SHP77 treated with DMSO at 0.1 percent for 48 hours (cell line): ENCODE data around the gene RUBCNL.
"Not testable (repeated sequence)": the region's sequence is repeated elsewhere in the genome, so short reads cannot be mapped to it uniquely, and the experiment has no call there.

ENCODE experiments used
- DNase-seq: peaks from one replicate; lab custom pipeline; 2025; lab: John Stamatoyannopoulos, UW

Gene RUBCNL, protein sequence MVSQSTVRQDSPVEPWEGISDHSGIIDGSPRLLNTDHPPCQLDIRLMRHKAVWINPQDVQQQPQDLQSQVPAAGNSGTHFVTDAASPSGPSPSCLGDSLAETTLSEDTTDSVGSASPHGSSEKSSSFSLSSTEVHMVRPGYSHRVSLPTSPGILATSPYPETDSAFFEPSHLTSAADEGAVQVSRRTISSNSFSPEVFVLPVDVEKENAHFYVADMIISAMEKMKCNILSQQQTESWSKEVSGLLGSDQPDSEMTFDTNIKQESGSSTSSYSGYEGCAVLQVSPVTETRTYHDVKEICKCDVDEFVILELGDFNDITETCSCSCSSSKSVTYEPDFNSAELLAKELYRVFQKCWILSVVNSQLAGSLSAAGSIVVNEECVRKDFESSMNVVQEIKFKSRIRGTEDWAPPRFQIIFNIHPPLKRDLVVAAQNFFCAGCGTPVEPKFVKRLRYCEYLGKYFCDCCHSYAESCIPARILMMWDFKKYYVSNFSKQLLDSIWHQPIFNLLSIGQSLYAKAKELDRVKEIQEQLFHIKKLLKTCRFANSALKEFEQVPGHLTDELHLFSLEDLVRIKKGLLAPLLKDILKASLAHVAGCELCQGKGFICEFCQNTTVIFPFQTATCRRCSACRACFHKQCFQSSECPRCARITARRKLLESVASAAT

DNA sequence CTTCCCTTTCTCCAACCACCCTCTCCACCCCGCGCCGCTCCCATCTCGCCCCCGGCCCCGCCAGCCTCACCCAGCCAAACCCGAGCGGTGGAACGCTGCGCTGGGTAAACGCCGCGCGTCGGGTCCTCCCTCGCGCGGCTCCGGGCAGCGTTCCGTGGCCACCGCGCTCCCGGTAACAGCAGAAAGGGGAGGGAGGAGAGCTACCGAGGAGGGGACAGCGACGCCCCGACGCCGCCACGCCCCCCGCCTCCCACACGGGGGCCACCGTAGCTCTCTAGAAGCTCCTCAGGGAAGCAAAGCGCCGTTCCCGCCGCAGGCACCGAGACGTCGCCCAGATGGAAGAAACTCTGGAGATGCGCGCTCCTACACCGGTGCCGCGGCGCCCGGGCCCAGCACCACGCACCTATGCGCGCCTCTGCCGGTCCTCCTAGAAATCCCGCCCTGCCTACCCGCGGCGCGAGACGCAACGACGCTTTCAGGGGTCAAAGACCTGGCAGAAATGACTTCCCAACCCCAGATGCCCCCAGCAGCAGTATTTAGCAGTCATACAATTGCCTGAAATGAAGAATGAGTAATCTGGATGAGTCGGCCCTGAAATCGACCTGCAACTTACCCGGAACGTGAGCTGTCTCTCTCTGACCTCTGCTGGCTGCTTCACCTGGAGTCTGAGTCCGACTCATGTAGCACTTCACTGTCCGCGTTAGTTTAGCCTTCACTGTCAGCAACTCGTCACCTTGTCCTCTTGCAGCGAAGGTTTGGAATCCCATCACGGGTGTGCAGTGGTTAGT, at the start of gene RUBCNL:
TSS of gene RUBCNL (minus strand) at position 189 of the 788 bp plus-strand sequence. CDS start 14,777 bp downstream, outside the sequence.
- DNase-seq = no peak

DNA sequence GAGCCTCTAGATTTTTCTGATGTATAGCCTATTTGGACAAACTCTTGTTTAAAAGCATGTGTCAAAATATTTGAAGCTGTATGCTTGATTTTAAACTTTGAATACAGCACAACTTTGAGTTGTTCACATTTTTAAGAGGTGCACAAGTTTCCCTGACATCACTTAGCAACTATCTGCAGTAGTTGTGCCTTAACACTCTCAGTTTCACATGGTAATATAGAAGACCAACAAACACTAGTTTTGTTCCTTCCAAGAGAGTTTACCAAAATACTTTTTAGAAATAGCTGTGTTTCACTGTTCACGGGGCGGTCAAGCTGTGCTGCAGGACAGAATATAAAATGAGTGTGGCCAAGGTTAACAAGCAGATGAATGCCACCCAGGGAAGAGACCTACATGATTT, 42.5 kb upstream of the RUBCNL start:
- not testable (repeated sequence) for DNase-seq

DNA sequence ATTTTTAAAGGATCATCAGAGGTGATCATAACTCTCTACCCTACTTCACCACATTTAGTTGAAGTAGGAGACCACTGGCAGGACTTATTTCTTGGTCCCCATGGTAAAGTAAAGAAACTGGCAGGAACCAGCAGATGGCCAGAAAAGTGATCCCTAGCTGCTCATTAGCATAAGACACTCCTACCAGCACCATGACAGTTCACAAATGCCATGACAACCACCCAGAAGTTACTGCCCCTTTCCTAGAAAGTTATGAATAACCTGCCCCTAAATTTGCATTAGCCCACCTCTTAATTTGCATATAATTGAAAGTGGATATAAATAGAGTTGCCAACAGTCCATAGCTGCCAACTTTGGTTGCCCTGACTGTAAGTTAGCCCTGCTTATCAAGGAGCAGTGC, 18.4 kb upstream of the RUBCNL start:
- DNase-seq = no peak

DNA sequence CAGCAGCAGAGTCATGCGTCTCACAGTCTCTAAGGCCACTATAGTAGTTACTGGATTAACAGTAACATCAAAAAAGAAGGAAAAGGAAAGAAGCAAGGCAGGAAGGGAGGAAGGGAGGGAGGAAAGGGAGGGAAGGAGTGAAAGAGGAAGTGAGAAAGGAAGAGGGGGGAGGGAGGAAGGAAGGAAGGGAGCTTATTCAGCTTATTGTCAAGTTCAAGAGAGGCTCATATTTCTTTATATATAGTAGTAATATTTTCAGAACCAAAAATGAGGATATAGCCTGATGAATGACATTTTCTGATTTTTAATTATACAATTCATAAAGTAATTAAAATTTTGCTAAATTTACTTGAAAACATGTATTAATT, 17.7 kb upstream of the RUBCNL start:
- DNase-seq = no peak

DNA sequence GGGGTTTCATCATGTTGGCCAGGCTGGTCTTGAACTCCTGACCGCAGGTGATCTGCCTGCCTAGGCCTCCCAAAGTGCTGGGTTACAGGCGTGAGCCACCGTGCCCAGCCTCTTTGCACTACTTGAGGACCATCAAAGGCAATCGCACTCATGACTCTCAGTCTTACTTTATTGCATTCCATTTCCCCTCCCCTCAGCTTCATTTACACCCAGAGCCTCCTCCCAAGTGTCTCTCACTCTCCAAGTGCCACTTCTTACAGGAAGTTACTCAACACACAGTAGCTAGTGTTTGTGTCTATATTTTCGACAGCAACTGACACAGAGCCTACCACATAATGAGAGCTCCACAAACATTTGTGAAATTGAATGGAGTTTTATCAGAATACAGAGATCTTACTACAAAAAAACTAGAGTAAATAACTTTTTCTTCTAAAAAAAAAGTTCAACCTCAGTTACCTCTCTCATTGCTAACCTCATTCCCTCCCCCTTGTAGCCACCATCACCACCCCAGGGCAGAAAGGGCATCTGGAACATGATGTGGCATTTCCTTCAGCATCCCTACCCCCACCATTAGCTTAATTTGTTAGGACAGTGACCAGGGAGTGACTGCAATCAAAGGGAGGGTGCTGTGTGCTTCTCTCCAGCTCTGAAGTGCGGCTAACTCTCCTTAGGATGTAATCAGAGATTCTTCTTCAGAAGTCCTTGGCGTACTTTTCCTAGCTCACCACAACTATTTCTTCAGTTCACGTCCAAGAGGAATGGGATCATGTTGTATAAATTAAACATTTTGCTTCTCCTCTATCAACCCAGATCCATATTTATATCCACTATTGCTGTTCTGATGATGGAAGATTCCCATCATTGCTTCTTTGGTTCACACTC, 17.0 kb upstream of the RUBCNL start:
- no peak for DNase-seq

DNA sequence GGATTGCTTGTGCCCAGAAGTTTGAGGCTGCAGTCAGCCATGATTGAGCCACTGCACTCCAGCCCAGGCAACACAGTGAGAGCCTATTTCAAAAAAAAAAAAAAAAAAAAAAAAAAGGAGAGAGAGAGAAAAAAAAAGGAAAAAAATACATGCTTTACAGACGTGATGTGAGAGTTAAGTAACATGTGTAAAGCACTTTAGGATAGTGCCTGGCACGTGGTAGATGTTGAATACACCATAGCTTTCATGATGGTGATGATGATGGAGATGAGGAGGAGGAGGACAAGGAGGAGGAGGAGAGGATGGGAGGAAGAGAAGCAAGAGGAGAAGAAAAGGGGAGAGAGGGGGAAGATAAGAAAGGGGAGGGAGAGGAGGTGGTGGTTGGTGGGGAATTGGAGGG, 15.1 kb upstream of the RUBCNL start:
- DNase-seq = no peak

DNA sequence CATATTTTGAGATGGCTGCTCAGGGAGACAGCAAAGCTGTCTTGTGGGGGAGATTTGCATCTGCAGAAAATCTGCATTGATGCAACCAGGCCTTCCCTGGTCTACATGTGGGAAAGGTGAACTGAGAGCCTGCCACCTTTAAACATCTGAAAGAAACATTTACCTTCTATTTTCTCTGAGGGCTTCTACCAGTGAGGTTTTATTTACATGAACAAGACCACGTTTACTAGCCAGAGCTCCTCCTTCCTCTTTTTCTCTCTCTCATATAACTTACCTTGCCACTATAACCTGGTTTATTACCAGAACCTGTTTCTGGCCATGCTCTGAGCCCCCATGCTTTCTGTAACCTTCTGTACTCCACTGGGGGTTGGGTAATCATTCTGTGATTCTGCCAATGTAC, 14.4 kb upstream of the RUBCNL start:
- no peak for DNase-seq

DNA sequence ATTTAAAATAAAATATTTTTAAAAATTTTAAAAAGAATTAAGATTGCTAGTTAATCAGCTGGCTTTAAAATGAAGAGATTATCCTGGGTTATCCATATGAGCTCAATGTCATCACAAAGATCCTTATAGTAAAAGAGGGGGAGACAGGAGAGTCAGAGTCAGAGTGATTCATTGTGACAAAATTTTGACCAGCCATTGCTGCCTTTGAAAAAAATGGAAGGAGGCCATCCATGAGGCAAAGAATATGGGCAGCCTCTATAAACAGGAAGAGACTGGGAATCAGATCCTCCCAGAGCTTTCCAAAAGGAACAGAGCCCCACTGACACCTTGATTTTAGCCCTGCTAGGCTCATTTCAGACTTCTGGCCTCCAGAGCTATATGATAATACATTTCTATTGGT, 9.3 kb upstream of the RUBCNL start:
- DNase-seq = no peak

DNA sequence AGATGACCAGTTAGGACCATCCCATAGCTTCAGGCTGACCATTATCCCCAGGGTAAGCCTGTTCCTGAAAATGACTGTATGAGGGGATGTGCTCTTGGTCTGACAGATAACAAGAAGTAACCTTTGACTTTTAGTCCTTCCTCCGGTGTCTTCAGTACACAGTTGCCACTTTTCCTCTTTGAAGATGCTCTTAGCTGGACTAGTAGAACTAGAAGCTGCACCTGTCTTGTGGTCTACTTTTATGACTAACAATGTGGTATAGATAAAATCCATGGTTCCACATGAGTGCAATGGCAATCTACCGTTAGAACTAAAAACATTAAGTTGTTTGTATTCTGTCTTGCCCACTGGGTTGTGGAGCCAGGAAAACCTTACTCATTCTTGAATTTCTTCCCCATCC, 5.9 kb upstream of the RUBCNL start:
- DNase-seq = no peak

DNA sequence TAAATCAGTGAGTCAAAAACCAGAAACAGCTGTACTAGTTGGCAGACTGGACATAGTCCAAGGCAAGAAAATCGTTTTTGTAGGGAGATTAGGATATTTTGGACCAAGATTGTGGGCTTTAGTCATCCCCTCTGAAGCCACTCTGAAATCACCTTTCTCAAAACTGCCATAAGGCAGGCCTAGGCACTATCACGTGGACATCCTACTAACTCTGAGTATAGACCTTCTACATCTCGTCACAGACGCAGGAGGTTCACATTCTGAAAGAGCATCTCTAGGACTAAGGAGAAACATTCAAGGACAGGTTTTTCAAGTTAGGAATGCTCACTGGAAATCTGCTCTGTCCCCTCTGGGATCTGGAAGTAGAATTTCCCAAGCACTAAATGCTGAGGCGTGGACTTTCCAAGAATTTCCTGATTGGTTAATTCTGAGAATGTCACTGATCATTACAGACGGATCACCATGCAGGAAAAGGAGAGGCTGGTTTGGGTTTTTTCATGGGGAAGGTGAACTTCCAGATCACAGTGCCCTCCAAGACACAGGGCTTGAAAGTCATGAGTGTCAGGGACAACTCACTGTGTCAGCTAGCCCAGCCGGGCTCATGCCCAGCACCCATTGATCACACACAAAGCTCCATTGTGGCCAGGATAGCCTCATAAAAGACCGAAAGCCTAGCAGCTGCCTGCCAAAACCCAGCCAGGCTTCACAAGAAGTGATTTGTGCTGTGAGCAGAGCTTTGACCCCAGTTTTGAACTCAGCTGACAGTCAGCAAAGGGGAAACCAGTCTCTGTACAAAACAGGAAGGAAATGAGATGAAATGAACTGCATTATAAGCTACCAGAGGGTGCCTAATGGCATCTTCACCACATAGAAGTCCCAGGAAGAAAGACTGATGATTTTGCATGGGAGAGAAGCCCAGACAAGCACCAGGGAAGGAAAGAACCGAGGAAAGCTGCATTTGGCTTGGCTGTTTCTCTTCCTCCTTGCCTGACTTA, 2.7 kb upstream of the RUBCNL start:
- no peak for DNase-seq

DNA sequence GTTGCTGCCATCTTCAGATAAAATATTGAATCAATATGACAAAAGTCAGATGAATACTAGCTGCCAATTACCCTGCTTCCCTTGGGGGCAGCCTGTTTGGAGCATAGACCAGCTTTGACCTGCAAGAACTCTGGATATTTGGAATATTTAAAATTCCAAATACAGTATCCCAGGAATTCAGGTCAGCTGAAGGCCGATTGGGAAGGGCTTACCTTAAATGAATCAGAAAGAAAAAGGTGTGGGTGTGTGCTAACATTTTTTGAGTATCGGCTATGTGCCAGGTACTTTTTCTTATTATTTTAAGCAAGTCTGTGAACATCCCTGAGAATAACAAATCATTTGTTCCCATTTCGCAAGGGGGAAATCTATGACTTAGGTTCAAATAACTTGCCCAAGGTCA, 1.8 kb upstream of the RUBCNL start:
- DNase-seq = no peak

DNA sequence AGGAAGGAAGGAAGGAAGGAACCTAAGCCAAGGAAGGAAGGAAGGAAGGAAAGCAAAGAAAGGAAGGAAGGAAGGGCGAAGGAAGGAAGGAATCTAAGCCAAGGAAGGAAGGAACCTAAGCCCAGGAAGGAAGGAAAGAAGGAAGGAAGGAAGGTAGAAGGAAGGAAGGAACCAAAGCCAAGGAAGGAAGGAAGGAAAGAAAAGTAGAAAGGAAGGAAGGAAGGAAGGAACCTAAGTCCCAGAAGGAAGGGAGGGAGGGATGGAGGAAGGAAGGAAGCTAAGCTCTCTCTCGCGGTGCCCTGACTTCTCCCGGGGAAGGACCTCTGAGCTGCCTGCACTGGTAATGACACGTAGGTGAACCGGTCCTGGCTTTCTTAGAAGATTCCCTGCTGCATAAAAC, 1.3 kb upstream of the RUBCNL start:
- no peak for DNase-seq

DNA sequence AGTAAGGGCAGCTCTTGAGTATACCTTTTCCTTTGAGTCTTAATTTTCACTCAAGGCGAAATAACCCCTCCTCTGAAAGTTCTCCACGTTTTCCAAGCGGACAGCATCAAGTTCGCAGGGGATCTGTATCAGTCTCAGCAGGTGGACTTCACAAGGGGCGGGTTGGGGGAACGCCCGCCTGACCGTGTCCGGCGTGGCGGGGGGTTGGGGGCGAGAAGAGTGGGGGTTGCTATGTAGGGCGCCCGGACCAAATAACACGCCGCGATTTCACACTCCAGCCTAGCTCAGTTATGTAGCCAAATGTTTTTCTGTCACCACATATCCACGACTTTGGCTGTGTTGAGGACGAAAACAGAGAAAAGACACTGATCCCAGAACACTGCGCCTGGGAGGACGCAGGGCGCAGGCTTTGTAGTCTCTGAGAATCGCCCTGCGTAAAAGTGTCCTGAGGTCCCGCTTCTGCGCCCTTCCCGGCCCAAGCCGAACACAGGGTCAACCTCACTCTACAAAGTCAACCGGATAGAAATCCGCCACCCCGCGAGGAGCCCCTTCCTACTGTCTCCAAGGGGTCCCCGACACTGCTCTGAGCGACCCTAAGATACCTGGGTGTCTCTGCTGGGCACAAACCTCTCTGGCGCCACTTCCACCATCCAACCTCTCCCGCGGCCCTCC, 524 bp downstream of the RUBCNL start:
- DNase-seq = no peak

DNA sequence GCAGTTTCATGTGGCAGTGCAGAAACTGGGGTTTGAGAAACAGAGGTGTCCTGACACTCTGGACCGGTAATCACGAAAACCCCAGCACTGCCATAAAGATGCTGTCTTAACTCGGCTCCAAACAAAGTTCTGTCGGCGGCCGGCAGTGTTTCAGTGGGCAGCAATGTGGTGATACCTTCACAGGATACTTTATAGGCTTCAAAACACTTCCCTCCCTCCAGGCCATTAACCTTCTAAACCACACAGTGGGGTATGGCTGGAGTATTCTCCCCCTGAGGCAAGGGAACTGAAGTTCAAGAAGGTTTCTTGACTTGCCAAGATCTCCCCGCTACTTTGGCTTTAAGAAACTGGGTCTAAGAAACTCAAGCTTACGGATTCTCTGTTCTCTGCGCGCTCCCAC, 1.1 kb downstream of the RUBCNL start:
- DNase-seq = no peak

DNA sequence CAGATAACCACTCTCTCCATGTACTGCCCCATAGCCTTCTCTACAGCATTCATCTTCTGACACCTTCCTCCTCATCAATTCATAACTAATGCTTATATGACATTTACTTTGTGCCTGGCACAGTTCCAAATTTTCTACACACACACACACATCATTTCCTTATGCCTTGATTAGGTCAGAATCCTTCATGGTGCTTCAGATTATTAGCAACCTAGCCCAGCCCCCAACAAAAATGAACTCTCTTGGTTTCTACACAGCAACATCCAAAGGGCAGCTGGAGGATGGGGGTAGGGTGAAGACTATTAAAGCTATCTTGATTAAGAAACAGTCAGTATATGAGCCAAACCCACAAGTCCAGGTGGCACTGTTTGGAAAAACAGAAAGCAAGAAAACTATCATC, 3.7 kb downstream of the RUBCNL start:
- no peak for DNase-seq

DNA sequence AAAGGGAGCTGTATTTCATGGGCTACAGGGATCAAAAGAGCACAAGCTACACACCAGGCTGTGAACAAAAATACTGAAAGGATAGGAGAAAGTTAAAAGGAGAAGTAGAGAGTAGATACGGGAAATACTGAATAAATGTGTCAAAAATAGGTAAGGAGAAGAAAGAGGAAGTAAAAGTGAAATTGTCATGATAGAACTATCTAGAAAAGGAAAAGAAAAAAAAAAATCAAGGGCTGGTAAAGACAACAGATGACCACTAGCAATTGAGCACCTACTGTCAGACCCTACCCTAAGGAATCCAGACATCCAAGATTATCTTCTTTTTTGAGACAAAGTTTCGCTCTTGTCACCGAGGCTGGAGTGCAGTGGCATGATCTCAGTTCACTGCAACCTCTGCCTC, 4.8 kb downstream of the RUBCNL start:
- no peak for DNase-seq

DNA sequence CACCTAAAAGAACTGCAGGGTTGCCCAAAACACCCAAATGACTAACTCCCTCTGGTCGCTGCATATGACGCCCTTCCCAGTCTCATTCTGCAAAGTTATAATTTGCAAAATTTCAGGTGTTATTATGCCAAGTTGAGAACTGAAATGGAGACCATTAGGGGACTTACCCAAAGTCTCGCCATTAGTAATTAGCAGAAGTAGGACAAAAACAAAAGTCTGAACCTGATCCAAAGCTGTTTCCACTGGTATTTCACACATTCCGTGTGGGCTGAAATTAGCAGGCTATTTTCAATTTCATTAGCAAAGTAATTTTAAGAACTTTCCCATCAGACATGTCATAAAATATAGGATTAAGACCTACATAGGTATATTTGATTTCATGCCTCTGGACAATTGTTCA, 6.8 kb downstream of the RUBCNL start:
- no peak for DNase-seq

DNA sequence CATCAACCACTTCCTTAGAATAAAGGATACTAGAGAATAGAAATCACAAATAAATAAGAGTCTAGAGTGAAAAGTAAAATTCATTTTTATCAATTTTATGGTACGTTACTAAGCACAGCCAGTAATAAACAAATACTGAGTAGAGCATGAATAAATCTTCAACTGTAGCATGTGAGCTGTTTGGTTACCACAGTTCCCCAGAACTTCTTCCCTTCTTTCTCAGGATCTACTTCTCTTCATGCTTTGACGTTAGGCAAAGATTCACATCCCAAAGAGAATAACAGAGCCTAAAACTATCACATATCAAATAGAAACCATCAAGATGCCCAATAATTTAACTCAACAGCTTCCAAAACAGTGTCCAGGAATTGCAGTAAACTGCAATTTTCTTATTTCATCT, 7.4 kb downstream of the RUBCNL start:
- DNase-seq = no peak

DNA sequence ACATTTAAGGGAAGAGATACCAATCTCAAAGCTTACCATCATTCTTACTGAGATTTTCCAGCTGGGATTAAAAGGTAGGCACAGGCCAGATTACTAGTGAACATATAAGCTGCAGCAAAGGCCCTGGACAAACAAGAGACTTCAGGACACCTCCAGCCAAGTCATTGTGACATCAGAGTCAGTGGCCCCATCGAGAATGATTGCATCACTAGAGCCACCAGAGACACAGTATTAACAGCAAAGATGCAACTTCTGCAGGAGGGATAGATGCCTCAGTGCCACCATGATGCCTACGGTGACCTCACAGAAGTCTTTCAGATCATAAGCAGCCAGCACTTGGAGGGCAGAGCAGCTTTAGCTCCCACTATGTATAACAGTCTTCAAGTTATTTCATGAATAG, 8.6 kb downstream of the RUBCNL start:
- no peak for DNase-seq

DNA sequence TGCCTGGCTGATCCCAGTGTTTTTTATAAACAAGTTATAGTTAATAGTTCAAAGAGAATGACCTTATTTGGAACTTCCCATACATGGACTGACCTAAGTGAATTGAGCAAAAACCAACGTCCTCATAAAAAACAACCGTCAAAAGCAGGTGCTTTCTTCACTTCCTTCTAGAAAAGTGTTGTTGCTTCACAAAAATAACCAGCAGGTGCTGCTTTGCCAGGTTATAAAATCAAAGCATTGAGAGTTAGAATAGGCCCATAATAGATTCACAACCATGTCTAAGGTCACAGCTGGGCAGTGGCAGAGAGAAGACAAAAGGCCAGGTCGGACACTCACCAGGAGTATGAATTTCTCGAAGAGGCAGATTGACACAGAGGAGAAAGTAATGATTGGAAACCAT, 9.5 kb downstream of the RUBCNL start:
- DNase-seq = no peak
